Measurements from ENCODE around the gene GPC6. TPM values are rescaled to one million over a fixed set of nuclear protein-coding genes. Genes with fewer than 3 reads are reported as not detected.

GPC6 gene
- polyA plus RNA-seq, 1 of the 3 experiments (the other 2 are of a cell fraction) = 6.7 TPM

DNA sequence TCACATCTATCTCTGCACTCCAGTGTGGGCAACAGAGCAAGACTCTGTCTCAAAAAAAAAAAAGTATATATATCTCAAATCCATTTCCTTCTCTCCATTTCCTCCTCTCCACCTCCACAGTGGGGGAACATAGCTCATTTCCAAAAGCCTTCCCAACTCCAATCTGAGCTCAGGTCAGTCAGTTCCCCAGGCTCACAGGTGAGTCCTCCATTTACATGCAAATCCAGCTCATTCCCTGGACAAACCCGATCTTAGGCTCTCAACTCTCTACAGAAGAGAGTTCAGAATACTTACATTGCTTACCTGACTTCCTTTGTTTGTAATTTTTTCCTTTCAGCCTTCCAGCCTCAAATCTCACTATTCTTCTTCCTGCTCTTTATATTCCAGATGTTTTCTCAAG is 518.3 kb downstream of the GPC6 start (continued):
- no peak for TF ChIP-seq EZH2phosphoT487 (IDR thresholded peaks at IDR 0.05; ENCODE audit: borderline replicate concordance, low read depth)

DNA sequence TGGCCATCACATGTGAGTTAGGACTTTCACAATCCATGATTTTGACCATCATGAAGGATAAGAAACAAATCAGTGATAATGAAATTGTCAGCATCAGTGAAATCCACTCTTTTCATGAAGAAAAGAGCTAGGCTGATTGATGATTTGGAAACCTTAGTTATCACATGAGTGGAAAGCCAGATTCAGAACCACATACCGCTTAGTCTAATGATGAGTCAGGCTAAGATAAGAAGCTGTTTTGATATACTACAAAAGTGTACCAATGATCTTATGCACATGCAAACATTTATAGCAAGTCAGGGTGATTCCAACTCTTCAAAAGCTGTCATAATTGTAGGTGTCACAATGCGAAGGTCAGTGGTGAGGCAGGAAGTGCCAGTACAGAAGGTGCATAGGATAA is 519.3 kb downstream of the GPC6 start:
- no peaks in the 10 kb centered on the region for H4K20me1 ChIP-seq (ENCODE audit: insufficient read depth)
- H3K36me3 ChIP-seq (replicated peaks in 1 of 2; ENCODE audit: control insufficient read depth in 1 of 2, insufficient read depth in 2 of 2, low read length in 1 of 2) = no peaks in the 10 kb centered on the region
- H2AFZ ChIP-seq (ENCODE audit: low read depth) = no peak overlapping the region
- no peaks in the 10 kb centered on the region for H3K9me3 ChIP-seq
- no peak overlapping the region for H3K9ac ChIP-seq
- no peaks in the 10 kb centered on the region for H3F3A ChIP-seq (replicated peaks; ENCODE audit: insufficient read depth)
- DNase-seq = no peak
- H3K4me1 ChIP-seq (ENCODE audit: control insufficient read depth in 1 of 2, insufficient read depth in 2 of 2, low read depth in 1 of 2, low read length in 1 of 2) = no peaks in the 10 kb centered on the region; a peak in 1 of 4 replicates
- no peaks in the 10 kb centered on the region for H3K79me2 ChIP-seq (ENCODE audit: insufficient read depth)
- no peak overlapping the region for H3K27ac ChIP-seq (ENCODE audit: low read depth in 2 of 2, low read length in 1 of 2)
- CTCF ChIA-PET = no interaction called here
- WGBS (ENCODE audit: low lambda C conversion rate) = 98% methylated on average over 2 of the region's 2 CpGs
- no peaks in the 10 kb centered on the region for H3K9me2 ChIP-seq
- no peak for TF ChIP-seq JUND (IDR thresholded peaks at IDR 0.05)
- no peak for TF ChIP-seq ELF1 (IDR thresholded peaks at IDR 0.05)
- TF ChIP-seq RAD21 (IDR thresholded peaks at IDR 0.05; ENCODE audit: low read length) = no peak
- TF ChIP-seq, protein P1, sequence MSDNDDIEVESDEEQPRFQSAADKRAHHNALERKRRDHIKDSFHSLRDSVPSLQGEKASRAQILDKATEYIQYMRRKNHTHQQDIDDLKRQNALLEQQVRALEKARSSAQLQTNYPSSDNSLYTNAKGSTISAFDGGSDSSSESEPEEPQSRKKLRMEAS (IDR thresholded peaks at IDR 0.05; ENCODE audit: low read depth) = no peak
- TF ChIP-seq TAF1 (IDR thresholded peaks at IDR 0.05; ENCODE audit: borderline replicate concordance, low read depth, low read length) = no peak
- no peak for TF ChIP-seq GABPA (IDR thresholded peaks at IDR 0.05; ENCODE audit: low read depth)
- TF ChIP-seq, protein P2, sequence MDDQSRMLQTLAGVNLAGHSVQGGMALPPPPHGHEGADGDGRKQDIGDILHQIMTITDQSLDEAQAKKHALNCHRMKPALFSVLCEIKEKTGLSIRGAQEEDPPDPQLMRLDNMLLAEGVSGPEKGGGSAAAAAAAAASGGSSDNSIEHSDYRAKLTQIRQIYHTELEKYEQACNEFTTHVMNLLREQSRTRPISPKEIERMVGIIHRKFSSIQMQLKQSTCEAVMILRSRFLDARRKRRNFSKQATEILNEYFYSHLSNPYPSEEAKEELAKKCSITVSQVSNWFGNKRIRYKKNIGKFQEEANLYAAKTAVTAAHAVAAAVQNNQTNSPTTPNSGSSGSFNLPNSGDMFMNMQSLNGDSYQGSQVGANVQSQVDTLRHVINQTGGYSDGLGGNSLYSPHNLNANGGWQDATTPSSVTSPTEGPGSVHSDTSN (IDR thresholded peaks at IDR 0.05) = no peak
- TF ChIP-seq, protein P3, sequence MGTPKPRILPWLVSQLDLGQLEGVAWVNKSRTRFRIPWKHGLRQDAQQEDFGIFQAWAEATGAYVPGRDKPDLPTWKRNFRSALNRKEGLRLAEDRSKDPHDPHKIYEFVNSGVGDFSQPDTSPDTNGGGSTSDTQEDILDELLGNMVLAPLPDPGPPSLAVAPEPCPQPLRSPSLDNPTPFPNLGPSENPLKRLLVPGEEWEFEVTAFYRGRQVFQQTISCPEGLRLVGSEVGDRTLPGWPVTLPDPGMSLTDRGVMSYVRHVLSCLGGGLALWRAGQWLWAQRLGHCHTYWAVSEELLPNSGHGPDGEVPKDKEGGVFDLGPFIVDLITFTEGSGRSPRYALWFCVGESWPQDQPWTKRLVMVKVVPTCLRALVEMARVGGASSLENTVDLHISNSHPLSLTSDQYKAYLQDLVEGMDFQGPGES (IDR thresholded peaks at IDR 0.05; ENCODE audit: low read depth, low read length) = no peak
- TF ChIP-seq FOXM1 (IDR thresholded peaks at IDR 0.05; ENCODE audit: low read depth) = no peak
- TF ChIP-seq, protein P4, sequence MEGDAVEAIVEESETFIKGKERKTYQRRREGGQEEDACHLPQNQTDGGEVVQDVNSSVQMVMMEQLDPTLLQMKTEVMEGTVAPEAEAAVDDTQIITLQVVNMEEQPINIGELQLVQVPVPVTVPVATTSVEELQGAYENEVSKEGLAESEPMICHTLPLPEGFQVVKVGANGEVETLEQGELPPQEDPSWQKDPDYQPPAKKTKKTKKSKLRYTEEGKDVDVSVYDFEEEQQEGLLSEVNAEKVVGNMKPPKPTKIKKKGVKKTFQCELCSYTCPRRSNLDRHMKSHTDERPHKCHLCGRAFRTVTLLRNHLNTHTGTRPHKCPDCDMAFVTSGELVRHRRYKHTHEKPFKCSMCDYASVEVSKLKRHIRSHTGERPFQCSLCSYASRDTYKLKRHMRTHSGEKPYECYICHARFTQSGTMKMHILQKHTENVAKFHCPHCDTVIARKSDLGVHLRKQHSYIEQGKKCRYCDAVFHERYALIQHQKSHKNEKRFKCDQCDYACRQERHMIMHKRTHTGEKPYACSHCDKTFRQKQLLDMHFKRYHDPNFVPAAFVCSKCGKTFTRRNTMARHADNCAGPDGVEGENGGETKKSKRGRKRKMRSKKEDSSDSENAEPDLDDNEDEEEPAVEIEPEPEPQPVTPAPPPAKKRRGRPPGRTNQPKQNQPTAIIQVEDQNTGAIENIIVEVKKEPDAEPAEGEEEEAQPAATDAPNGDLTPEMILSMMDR (IDR thresholded peaks at IDR 0.05) = no peak
- TF ChIP-seq RXRA (IDR thresholded peaks at IDR 0.05; ENCODE audit: borderline replicate concordance, low read depth) = no peak
- no peak for TF ChIP-seq NRF1 (IDR thresholded peaks at IDR 0.05; ENCODE audit: low read depth, low read length)
- TF ChIP-seq FOXJ3 (CRISPR knock-in tag; IDR thresholded peaks at IDR 0.05) = no peak
- TF ChIP-seq EZH2phosphoT487 (IDR thresholded peaks at IDR 0.05; ENCODE audit: borderline replicate concordance, low read depth) = no peak
- no peak for TF ChIP-seq POLR2AphosphoS5 (IDR thresholded peaks at IDR 0.05; ENCODE audit: low read depth, low read length)
- TF ChIP-seq TEAD4 (IDR thresholded peaks at IDR 0.05; ENCODE audit: borderline replicate concordance, insufficient read depth) = no peak
- H3K27me3 ChIP-seq (ENCODE audit: insufficient read depth) = no peaks in the 10 kb centered on the region
- no peak overlapping the region for H3K4me2 ChIP-seq
- POLR2A ChIA-PET = no interaction called here
- no peak overlapping the region for H3K4me3 ChIP-seq (ENCODE audit: low read depth in 2 of 2, low read length in 1 of 2)
